Neuronal stem cell (in vitro differentiated cells): ENCODE results near the gene SCMH1.
"Not testable (repeated sequence)": the region's sequence is repeated elsewhere in the genome, so short reads cannot be mapped to it uniquely, and the experiment has no call there.

Experiments used
- DNase-seq: peaks from one replicate; pipeline ENCODE4 v3.0.0-alpha.2; 2013; ENCODE audit warnings: low spot score
- H2AFZ ChIP-seq: one replicate; pipeline ENCODE4 v1.6.1; 2013; ENCODE audit warnings: mild to moderate bottlenecking, low read length, inconsistent platforms
- H2AK5ac ChIP-seq: 2 replicates; pipeline ENCODE4 v1.6.1; 2013; ENCODE audit warnings: low read depth, mild to moderate bottlenecking, inconsistent platforms, low read length, moderate library complexity, mixed read lengths
- H2BK120ac ChIP-seq: 2 replicates; pipeline ENCODE4 v1.6.1; 2013; ENCODE audit warnings: low read depth, mild to moderate bottlenecking, inconsistent platforms, low read length, moderate library complexity, mixed read lengths
- H2BK12ac ChIP-seq: one replicate; pipeline ENCODE4 v1.6.1; 2013; ENCODE audit warnings: low read length, inconsistent platforms
- H2BK15ac ChIP-seq: 2 replicates; pipeline ENCODE4 v1.6.1; 2013; ENCODE audit warnings: mild to moderate bottlenecking, low read length, inconsistent platforms, mixed read lengths
- H2BK5ac ChIP-seq: one replicate; pipeline ENCODE4 v1.6.1; 2013; ENCODE audit warnings: inconsistent platforms, mild to moderate bottlenecking, low read length, moderate library complexity
- H3K14ac ChIP-seq: one replicate; pipeline ENCODE4 v1.6.1; 2013; ENCODE audit warnings: low read length, inconsistent platforms
- H3K18ac ChIP-seq: 2 replicates; pipeline ENCODE4 v1.6.1; 2013; ENCODE audit warnings: low read length, inconsistent platforms
- H3K23ac ChIP-seq: 2 replicates; pipeline ENCODE4 v1.6.1; 2013; ENCODE audit warnings: low read depth, mild to moderate bottlenecking, mixed read lengths, low read length, inconsistent platforms; ENCODE audit not compliant: poor library complexity
- H3K27ac ChIP-seq: replicated peaks from 3 replicates; pipeline ENCODE4 v1.5.1; 2013; ENCODE audit warnings: low read length, inconsistent platforms
- H3K27me3 ChIP-seq, 3 experiments: 2 replicates each; pipeline ENCODE4 v1.6.1; 2013; ENCODE audit warnings: low read length in 3 of 3, mild to moderate bottlenecking in 2 of 3, inconsistent platforms in 1 of 3, low read depth in 1 of 3, mixed read lengths in 1 of 3, moderate library complexity in 1 of 3; ENCODE audit not compliant: control insufficient read depth in 3 of 3, insufficient read depth in 3 of 3
- H3K36me3 ChIP-seq, 2 donors: replicated peaks in 1 of 2; 2 replicates each; pipeline ENCODE4 v1.6.1; 2013; ENCODE audit warnings: low read length in 2 of 2; ENCODE audit not compliant: control insufficient read depth in 2 of 2, insufficient read depth in 2 of 2
- H3K4ac ChIP-seq: 2 replicates; pipeline ENCODE4 v1.6.1; 2013; ENCODE audit warnings: inconsistent platforms, mild to moderate bottlenecking, low read length, moderate library complexity
- H3K4me1 ChIP-seq, 2 donors: 1 replicate in 1 of 2; 2 replicates in 1 of 2; pipeline ENCODE4 v1.6.1; 2013; ENCODE audit warnings: low read length in 2 of 2, low read depth in 1 of 2; ENCODE audit not compliant: control insufficient read depth in 2 of 2, insufficient read depth in 1 of 2
- H3K4me2 ChIP-seq: one replicate; pipeline ENCODE4 v1.6.1; 2013; ENCODE audit warnings: mild to moderate bottlenecking, low read length, inconsistent platforms; ENCODE audit not compliant: insufficient read depth, poor library complexity, severe bottlenecking
- H3K4me3 ChIP-seq, 2 donors: 2 replicates each; pipeline ENCODE4 v1.5.1; 2013; ENCODE audit warnings: low read length in 2 of 2, mild to moderate bottlenecking in 2 of 2, inconsistent platforms in 1 of 2, moderate library complexity in 1 of 2
- H3K79me1 ChIP-seq: one replicate; pipeline ENCODE4 v1.6.1; 2013; ENCODE audit warnings: low read depth, mild to moderate bottlenecking, inconsistent platforms, low read length, moderate library complexity
- H3K9ac ChIP-seq: one replicate; pipeline ENCODE4 v1.6.1; 2013; ENCODE audit warnings: mild to moderate bottlenecking, low read depth, low read length, inconsistent platforms; ENCODE audit not compliant: poor library complexity
- H3K9me3 ChIP-seq, 2 donors: replicated peaks in 1 of 2; 2 replicates each; pipeline versions ENCODE3 to v1.6.1; 2013; ENCODE audit warnings: low read length in 2 of 2, mild to moderate bottlenecking in 2 of 2, inconsistent platforms in 1 of 2, low read depth in 1 of 2, mixed read lengths in 1 of 2, moderate library complexity in 1 of 2; ENCODE audit not compliant: control insufficient read depth in 2 of 2, insufficient read depth in 1 of 2
- H4K8ac ChIP-seq: one replicate; pipeline ENCODE4 v1.6.1; 2013; ENCODE audit warnings: low read depth, mild to moderate bottlenecking, inconsistent platforms, low read length, moderate library complexity
- H4K91ac ChIP-seq: one replicate; pipeline ENCODE4 v1.6.1; 2013; ENCODE audit warnings: low read length, low read depth, mild to moderate bottlenecking, inconsistent platforms; ENCODE audit not compliant: poor library complexity
- WGBS, 2 donors: extraction: QIAGEN DNeasy Blood & Tissue Kit; methylation state at CpG; one replicate each; pipeline ENCODE4 v1.1.7; 2013; ENCODE audit warnings: missing lambda C conversion rate in 2 of 2, mixed read lengths in 1 of 2; ENCODE audit not compliant: insufficient read length in 2 of 2, insufficient replicate concordance in 1 of 2; ENCODE audit errors: extremely low coverage in 2 of 2; 5-methylcytosine and 5-hydroxymethylcytosine counted together

Gene SCMH1

GRCh38 chr1:41233708-41234107 is 8.4 kb downstream of the SCMH1 start:
- WGBS, 2 donors = no CpG with 5 or more reads among the region's 1 CpG
- Histone ChIP-seq H2BK120ac (no peak overlapping the region), H3K27ac (no peak overlapping the region), H3K36me3 (no peaks in the 10 kb centered on the region), H3K23ac (no peak overlapping the region), H2AFZ (no peak overlapping the region), H3K4me1 (peaks cover 0 to 4% of the 10 kb centered on the region in 2 donors), H3K14ac (no peak overlapping the region), H3K9me3 (no peaks in the 10 kb centered on the region), H2BK12ac (no peak overlapping the region), H4K8ac (no peak overlapping the region), H3K4ac (no peak overlapping the region), H3K27me3 (no peaks in the 10 kb centered on the region), H2AK5ac (no peak overlapping the region), H3K9ac (no peak overlapping the region), H3K18ac (no peak overlapping the region), H3K4me3 (no peak overlapping the region), H4K91ac (no peak overlapping the region), H3K79me1 (no peaks in the 10 kb centered on the region), H2BK5ac (no peak overlapping the region), H2BK15ac (no peak overlapping the region), H3K4me2 (no peak overlapping the region)
- no peak for DNase-seq

- Histone ChIP-seq H2AK5ac (no peak overlapping the region), H2BK120ac (no peak overlapping the region), H3K4me1 (peaks cover 0 to 2% of the 10 kb centered on the region in 2 donors), H2BK15ac (no peak overlapping the region), H3K23ac (no peak overlapping the region), H3K9ac (no peak overlapping the region), H3K27me3 (no peaks in the 10 kb centered on the region), H3K9me3 (no peaks in the 10 kb centered on the region), H3K18ac (no peak overlapping the region), H2AFZ (no peak overlapping the region), H3K27ac (no peak overlapping the region), H3K4me3 (no peak overlapping the region), H2BK5ac (no peak overlapping the region), H4K91ac (no peak overlapping the region), H3K79me1 (peaks cover 4% of the 10 kb centered on the region), H4K8ac (no peak overlapping the region), H3K4ac (no peak overlapping the region), H3K4me2 (no peak overlapping the region), H3K36me3 (peaks cover 0 to 2% of the 10 kb centered on the region in 2 donors), H2BK12ac (no peak overlapping the region), H3K14ac (no peak overlapping the region)
- no peak for DNase-seq
- WGBS, 2 donors = no CpG with 5 or more reads among the region's 3 CpGs
Observed at GRCh38 chr1:41232305-41232704, 9.8 kb downstream of the SCMH1 start.

GRCh38 chr1:41230656-41231055 is 11.4 kb downstream of the SCMH1 start:
- Histone ChIP-seq H4K91ac (no peak overlapping the region), H3K27ac (no peak overlapping the region), H2BK120ac (no peak overlapping the region), H3K4me2 (no peak overlapping the region), H2BK15ac (no peak overlapping the region), H3K14ac (no peak overlapping the region), H3K27me3 (no peaks in the 10 kb centered on the region), H3K4me1 (peaks cover 6% of the 10 kb centered on the region in 2 donors), H3K9ac (no peak overlapping the region), H3K4ac (no peak overlapping the region), H2AK5ac (no peak overlapping the region), H3K18ac (no peak overlapping the region), H4K8ac (no peak overlapping the region), H3K23ac (no peak overlapping the region), H3K4me3 (no peak overlapping the region), H2BK12ac (no peak overlapping the region), H3K9me3 (no peaks in the 10 kb centered on the region), H2AFZ (no peak overlapping the region), H3K36me3 (peaks cover 0 to 2% of the 10 kb centered on the region in 2 donors), H2BK5ac (no peak overlapping the region), H3K79me1 (peaks cover 4% of the 10 kb centered on the region)
- no peak for DNase-seq
- no CpG with 5 or more reads among the region's 2 CpGs for WGBS, 2 donors

- H3K4me1 ChIP-seq, H3K4me2 ChIP-seq, H3K23ac ChIP-seq, H2BK15ac ChIP-seq, H3K4ac ChIP-seq, H2AFZ ChIP-seq, H3K4me3 ChIP-seq, H3K27me3 ChIP-seq, H2BK5ac ChIP-seq, H2BK12ac ChIP-seq, DNase-seq, H4K8ac ChIP-seq, H3K14ac ChIP-seq, H3K9ac ChIP-seq, H3K36me3 ChIP-seq, H3K27ac ChIP-seq, H3K9me3 ChIP-seq, H3K79me1 ChIP-seq, H4K91ac ChIP-seq, H3K18ac ChIP-seq, H2BK120ac ChIP-seq, H2AK5ac ChIP-seq: not testable (repeated sequence)
- no CpG with 5 or more reads among the region's 2 CpGs for WGBS, 2 donors
Observed at GRCh38 chr1:41229219-41229618, 12.9 kb downstream of the SCMH1 start.
